ENCODE results near the gene RPL31. TPM values are rescaled to one million over a fixed set of nuclear protein-coding genes. Genes with fewer than 3 reads are reported as not detected.

RPL31 gene
- total and polyA plus RNA-seq, 9 of the 15 experiments (the other 6 are each of a cell fraction or from before 2014, with no cell fraction given): 1,176 to 6,037 (median 2,997) TPM

DNA sequence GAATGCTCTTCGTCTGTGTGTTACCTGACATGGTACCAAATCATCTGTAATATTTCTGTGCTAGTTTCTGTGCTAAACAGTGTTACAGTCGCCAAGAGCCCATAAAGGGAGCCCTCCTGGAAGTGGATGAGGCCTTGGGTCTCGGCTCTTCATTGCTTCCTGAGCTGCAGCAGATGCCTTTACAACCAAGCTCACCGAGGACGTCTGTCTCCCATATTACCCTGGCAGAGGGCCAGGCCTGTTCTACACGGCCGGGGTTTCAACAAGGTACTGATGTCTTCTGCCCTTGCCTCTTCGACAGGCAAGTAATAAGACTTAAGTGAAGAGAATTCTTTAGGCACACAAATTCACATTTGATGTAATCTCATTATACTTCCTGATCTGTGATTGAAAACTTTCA, 16.8 kb downstream of the RPL31 start:
- ChIA-PET CTCF (ENCODE audit: low intra/inter-chr PET ratio) (no interaction called here), POLR2A (no interaction called here)
- in situ Hi-C loops (cut with MboI): no loop called here

More for the DNA sequence above, 16.8 kb downstream of the RPL31 start:
- H3K9ac ChIP-seq (ENCODE audit: insufficient read depth in 1 of 2, low read depth in 2 of 2, low read length in 2 of 2): no peak overlapping the region
- intact Hi-C loops (cut with micrococcal nuclease): no loop called here
- no peak for DNase-seq (ENCODE audit: extremely low read depth in 1 of 4, low spot score in 3 of 4)
- no peak for FAIRE-seq
- no peak overlapping the region for H3K4me3 ChIP-seq
- no peaks in the 10 kb centered on the region for H3K79me2 ChIP-seq (ENCODE audit: control insufficient read depth, insufficient read depth, low read length)
- no peaks in the 10 kb centered on the region for H3K4me1 ChIP-seq (replicated peaks in 1 of 2; ENCODE audit: control insufficient read depth in 2 of 2, insufficient read depth in 2 of 2, low read length in 2 of 2)
- TF ChIP-seq, protein P1, sequence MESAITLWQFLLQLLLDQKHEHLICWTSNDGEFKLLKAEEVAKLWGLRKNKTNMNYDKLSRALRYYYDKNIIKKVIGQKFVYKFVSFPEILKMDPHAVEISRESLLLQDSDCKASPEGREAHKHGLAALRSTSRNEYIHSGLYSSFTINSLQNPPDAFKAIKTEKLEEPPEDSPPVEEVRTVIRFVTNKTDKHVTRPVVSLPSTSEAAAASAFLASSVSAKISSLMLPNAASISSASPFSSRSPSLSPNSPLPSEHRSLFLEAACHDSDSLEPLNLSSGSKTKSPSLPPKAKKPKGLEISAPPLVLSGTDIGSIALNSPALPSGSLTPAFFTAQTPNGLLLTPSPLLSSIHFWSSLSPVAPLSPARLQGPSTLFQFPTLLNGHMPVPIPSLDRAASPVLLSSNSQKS (CRISPR knock-in tag; IDR thresholded peaks at IDR 0.05): no peak
- TF ChIP-seq CCNT2 (IDR thresholded peaks at IDR 0.05; ENCODE audit: borderline replicate concordance, extremely low read depth, insufficient read length, low read depth, low read length) (no peak), L3MBTL2 (IDR thresholded peaks at IDR 0.05) (no peak), NR0B1 (IDR thresholded peaks at IDR 0.05; ENCODE audit: partially characterized antibody) (no peak), ZNF146 (CRISPR knock-in tag; IDR thresholded peaks at IDR 0.05; ENCODE audit: unreplicated experiment) (no peak), ZNF511 (CRISPR knock-in tag; IDR thresholded peaks at IDR 0.05) (no peak), PCBP2 (IDR thresholded peaks at IDR 0.05; ENCODE audit: low read depth, low read length, poor library complexity, severe bottlenecking) (no peak), ID3 (CRISPR knock-in tag; IDR thresholded peaks at IDR 0.05) (no peak), ID3 (tag; IDR thresholded peaks at IDR 0.05) (no peak), HDAC8 (tag; IDR thresholded peaks at IDR 0.05) (no peak), RAD21 (CRISPR knock-in tag; conservative IDR thresholded peaks at IDR 0.05 in 1 of 2, IDR thresholded peaks at IDR 0.05 in 1 of 2) (no peak), RBM14 (IDR thresholded peaks at IDR 0.05; ENCODE audit: borderline replicate concordance, insufficient read depth, low read depth, low read length) (no peak)
- TF ChIP-seq, protein P2, sequence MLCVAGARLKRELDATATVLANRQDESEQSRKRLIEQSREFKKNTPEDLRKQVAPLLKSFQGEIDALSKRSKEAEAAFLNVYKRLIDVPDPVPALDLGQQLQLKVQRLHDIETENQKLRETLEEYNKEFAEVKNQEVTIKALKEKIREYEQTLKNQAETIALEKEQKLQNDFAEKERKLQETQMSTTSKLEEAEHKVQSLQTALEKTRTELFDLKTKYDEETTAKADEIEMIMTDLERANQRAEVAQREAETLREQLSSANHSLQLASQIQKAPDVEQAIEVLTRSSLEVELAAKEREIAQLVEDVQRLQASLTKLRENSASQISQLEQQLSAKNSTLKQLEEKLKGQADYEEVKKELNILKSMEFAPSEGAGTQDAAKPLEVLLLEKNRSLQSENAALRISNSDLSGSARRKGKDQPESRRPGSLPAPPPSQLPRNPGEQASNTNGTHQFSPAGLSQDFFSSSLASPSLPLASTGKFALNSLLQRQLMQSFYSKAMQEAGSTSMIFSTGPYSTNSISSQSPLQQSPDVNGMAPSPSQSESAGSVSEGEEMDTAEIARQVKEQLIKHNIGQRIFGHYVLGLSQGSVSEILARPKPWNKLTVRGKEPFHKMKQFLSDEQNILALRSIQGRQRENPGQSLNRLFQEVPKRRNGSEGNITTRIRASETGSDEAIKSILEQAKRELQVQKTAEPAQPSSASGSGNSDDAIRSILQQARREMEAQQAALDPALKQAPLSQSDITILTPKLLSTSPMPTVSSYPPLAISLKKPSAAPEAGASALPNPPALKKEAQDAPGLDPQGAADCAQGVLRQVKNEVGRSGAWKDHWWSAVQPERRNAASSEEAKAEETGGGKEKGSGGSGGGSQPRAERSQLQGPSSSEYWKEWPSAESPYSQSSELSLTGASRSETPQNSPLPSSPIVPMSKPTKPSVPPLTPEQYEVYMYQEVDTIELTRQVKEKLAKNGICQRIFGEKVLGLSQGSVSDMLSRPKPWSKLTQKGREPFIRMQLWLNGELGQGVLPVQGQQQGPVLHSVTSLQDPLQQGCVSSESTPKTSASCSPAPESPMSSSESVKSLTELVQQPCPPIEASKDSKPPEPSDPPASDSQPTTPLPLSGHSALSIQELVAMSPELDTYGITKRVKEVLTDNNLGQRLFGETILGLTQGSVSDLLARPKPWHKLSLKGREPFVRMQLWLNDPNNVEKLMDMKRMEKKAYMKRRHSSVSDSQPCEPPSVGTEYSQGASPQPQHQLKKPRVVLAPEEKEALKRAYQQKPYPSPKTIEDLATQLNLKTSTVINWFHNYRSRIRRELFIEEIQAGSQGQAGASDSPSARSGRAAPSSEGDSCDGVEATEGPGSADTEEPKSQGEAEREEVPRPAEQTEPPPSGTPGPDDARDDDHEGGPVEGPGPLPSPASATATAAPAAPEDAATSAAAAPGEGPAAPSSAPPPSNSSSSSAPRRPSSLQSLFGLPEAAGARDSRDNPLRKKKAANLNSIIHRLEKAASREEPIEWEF (CRISPR knock-in tag; IDR thresholded peaks at IDR 0.05): no peak
- no peak overlapping the region for H3K27ac ChIP-seq (ENCODE audit: extremely low read depth, low read depth, low read length)
- peaks cover 32% of the 10 kb centered on the region for H3K36me3 ChIP-seq (ENCODE audit: control insufficient read depth, insufficient read depth, low read length)
- H3K27me3 ChIP-seq (ENCODE audit: control insufficient read depth in 2 of 2, insufficient read depth in 2 of 2, low read length in 2 of 2): no peaks in the 10 kb centered on the region
- H2AFZ ChIP-seq (ENCODE audit: low read depth, low read length): no peak overlapping the region
- BruUV-seq (replicated peaks): no TSS peak
- no peaks in the 10 kb centered on the region for H3K9me1 ChIP-seq (ENCODE audit: control insufficient read depth, insufficient read depth, low read length)
- ATAC-seq: no peak
- 70% methylated on average over 8 of the region's 8 CpGs for WGBS (ENCODE audit: insufficient coverage, low coverage, missing lambda C conversion rate)
- H3K4me2 ChIP-seq (ENCODE audit: insufficient read depth, low read length): no peak overlapping the region
- H4K20me1 ChIP-seq (replicated peaks; ENCODE audit: control insufficient read depth, insufficient read depth, low read length): no peaks in the 10 kb centered on the region
- H3K9me3 ChIP-seq (replicated peaks; ENCODE audit: control insufficient read depth, insufficient read depth, low read depth, low read length): 0 out of 2 replicates have a peak, but pooled peaks cover 2% of the 10 kb centered on the region
